SK-N-SH (cell line): Measurements from ENCODE around the gene GALNTL6. TPM values are rescaled to one million over a fixed set of nuclear protein-coding genes. Genes with fewer than 3 reads are reported as not detected.
A peak's percentile ranks its signal among the peaks of the same experiment; 100 is the strongest.

Source experiments
- CTCF ChIA-PET: fragments of 300-600, 350-600 bp; formaldehyde crosslinking; extraction: SDS; loops from one replicate; lab custom pipeline; 2021; lab: Yijun Ruan, JAX
- POLR2A ChIA-PET: fragments of 350-600 bp; sonication (Branson Sonifier 250); formaldehyde crosslinking; extraction: SDS; loops from one replicate; lab custom pipeline; 2020; ENCODE audit warnings: antibody characterized with exemption, inconsistent platforms; lab: Yijun Ruan, JAX
- DNase-seq: peaks from one replicate; pipeline ENCODE4 v3.0.0; 2012
- H2AFZ ChIP-seq: fragments of 200-600 bp; sonication (generic); 2 replicates; pipeline ENCODE4 v1.8.1; 2016; ENCODE audit warnings: antibody characterized with exemption, mild to moderate bottlenecking, low read depth
- H3F3A ChIP-seq: fragments of 200-600 bp; sonication (generic); replicated peaks from 2 replicates; pipeline ENCODE3; 2016; ENCODE audit warnings: antibody characterized with exemption, mild to moderate bottlenecking; ENCODE audit not compliant: insufficient read depth
- H3K27ac ChIP-seq, 2 experiments: fragments of 200-500 bp in 1 of 2; fragments of 200-600 bp in 1 of 2; sonication (Bioruptor generic) in 1 of 2; sonication (generic), shearing (Covaris generic) in 1 of 2; 2 replicates each; pipeline versions ENCODE4 v1.5.1 to v1.6.1; 2014 to 2016; ENCODE audit warnings: low read depth in 2 of 2, inconsistent platforms in 1 of 2, low read length in 1 of 2, mild to moderate bottlenecking in 1 of 2, mixed read lengths in 1 of 2
- H3K27me3 ChIP-seq: fragments of 200-600 bp; sonication (generic), shearing (Covaris generic); 2 replicates; pipeline ENCODE4 v1.6.1; 2016; ENCODE audit warnings: mixed run types; ENCODE audit not compliant: insufficient read depth
- H3K36me3 ChIP-seq, 2 experiments: fragments of 200-500 bp in 1 of 2; fragments of 200-600 bp in 1 of 2; sonication (Bioruptor generic) in 1 of 2; sonication (generic) in 1 of 2; replicated peaks in 1 of 2; 2 replicates each; pipeline versions ENCODE3 to v1.5.1; 2014 to 2016; ENCODE audit warnings: low read length in 1 of 2, mild to moderate bottlenecking in 1 of 2; ENCODE audit not compliant: insufficient read depth in 2 of 2, control insufficient read depth in 1 of 2
- H3K4me1 ChIP-seq, 2 experiments: fragments of 200-500 bp in 1 of 2; fragments of 200-600 bp in 1 of 2; sonication (Bioruptor generic) in 1 of 2; sonication (generic), shearing (Covaris generic) in 1 of 2; 2 replicates each; pipeline versions ENCODE4 v1.5.1 to v1.6.1; 2014 to 2016; ENCODE audit warnings: low read depth in 1 of 2, low read length in 1 of 2, mixed run types in 1 of 2; ENCODE audit not compliant: insufficient read depth in 2 of 2, control insufficient read depth in 1 of 2
- H3K4me2 ChIP-seq: fragments of 200-600 bp; sonication (generic), shearing (Covaris generic); 2 replicates; pipeline ENCODE4 v1.6.1; 2017; ENCODE audit warnings: mixed run types
- H3K4me3 ChIP-seq, 2 experiments: fragments of 200-500 bp in 1 of 2; fragments of 200-600 bp in 1 of 2; sonication (Bioruptor generic) in 1 of 2; sonication (generic), shearing (Covaris generic) in 1 of 2; 2 replicates each; pipeline versions ENCODE4 v1.5.1 to v1.8.1; 2014 to 2016; ENCODE audit warnings: low read depth in 2 of 2, inconsistent platforms in 1 of 2, low read length in 1 of 2, mild to moderate bottlenecking in 1 of 2, mixed read lengths in 1 of 2, moderate library complexity in 1 of 2
- H3K79me2 ChIP-seq: fragments of 200-600 bp; sonication (generic); 2 replicates; pipeline ENCODE4 v1.8.1; 2017; ENCODE audit warnings: mild to moderate bottlenecking; ENCODE audit not compliant: insufficient read depth
- H3K9ac ChIP-seq: fragments of 200-600 bp; sonication (generic); 2 replicates; pipeline ENCODE4 v1.6.1; 2017; ENCODE audit warnings: mixed run types
- H3K9me2 ChIP-seq: fragments of 200-600 bp; sonication (generic); 2 replicates; pipeline ENCODE4 v1.6.1; 2017; ENCODE audit warnings: mixed run types
- H3K9me3 ChIP-seq: fragments of 200-600 bp; sonication (generic); 2 replicates; pipeline ENCODE4 v1.6.1; 2017; ENCODE audit warnings: mixed run types, mild to moderate bottlenecking, moderate library complexity
- H4K20me1 ChIP-seq: fragments of 200-600 bp; sonication (generic); 2 replicates; pipeline ENCODE4 v1.6.1; 2017; ENCODE audit warnings: mild to moderate bottlenecking, mixed run types; ENCODE audit not compliant: insufficient read depth
- CHD2 ChIP-seq: fragments of 150-350 bp; IDR thresholded peaks from 2 replicates; pipeline ENCODE4 v1.6.1; 2018; ENCODE audit warnings: low read length; ENCODE audit not compliant: partially characterized antibody
- ELF1 ChIP-seq: IDR thresholded peaks from 2 replicates; pipeline ENCODE4 v1.4.0; 2012
- EZH2phosphoT487 ChIP-seq: fragments of 200-600 bp; sonication (generic); IDR thresholded peaks from 2 replicates; pipeline ENCODE4 v1.6.1; 2017; ENCODE audit warnings: low read depth, mixed run types, mild to moderate bottlenecking, antibody characterized with exemption, moderate library complexity, borderline replicate concordance
- FOSL2 ChIP-seq: IDR thresholded peaks from 2 replicates; pipeline ENCODE4 v1.4.0; 2012; ENCODE audit warnings: low read depth, mild to moderate bottlenecking, moderate library complexity, borderline replicate concordance
- GABPA ChIP-seq: IDR thresholded peaks from 2 replicates; pipeline ENCODE4 v1.4.0; 2012; ENCODE audit warnings: low read depth, mild to moderate bottlenecking
- GATA2 ChIP-seq: sonication (generic); formaldehyde crosslinking; IDR thresholded peaks from 2 replicates; pipeline ENCODE4 v1.5.0; 2020; ENCODE audit warnings: mild to moderate bottlenecking, missing genetic modification reagents
- JUND ChIP-seq: IDR thresholded peaks from 2 replicates; pipeline ENCODE4 v1.4.0; 2012
- MEF2A ChIP-seq: IDR thresholded peaks from 2 replicates; pipeline ENCODE4 v1.4.0; 2012; ENCODE audit warnings: low read depth, borderline replicate concordance
- MXI1 ChIP-seq: IDR thresholded peaks from 2 replicates; pipeline ENCODE4 v1.6.1; 2012; ENCODE audit warnings: mild to moderate bottlenecking, low read depth, low read length, improper control_type of control experiment
- NRF1 ChIP-seq: IDR thresholded peaks from 2 replicates; pipeline ENCODE4 v1.6.1; 2012; ENCODE audit warnings: low read depth, mild to moderate bottlenecking, low read length
- RCOR1 ChIP-seq: fragments of 150-350 bp; IDR thresholded peaks from 2 replicates; pipeline ENCODE4 v1.6.1; 2017; ENCODE audit warnings: antibody characterized with exemption, low read length
- RFX5 ChIP-seq: IDR thresholded peaks from 2 replicates; pipeline ENCODE4 v1.6.1; 2012; ENCODE audit warnings: mild to moderate bottlenecking, improper control_type of control experiment, low read length
- RXRA ChIP-seq: IDR thresholded peaks from 2 replicates; pipeline ENCODE4 v1.4.0; 2012; ENCODE audit warnings: low read depth, mild to moderate bottlenecking, borderline replicate concordance
- SIN3A ChIP-seq: IDR thresholded peaks from 2 replicates; pipeline ENCODE4 v1.6.1; 2012; ENCODE audit warnings: low read depth, mild to moderate bottlenecking, low read length, moderate library complexity, borderline replicate concordance
- SMC3 ChIP-seq: IDR thresholded peaks from 2 replicates; pipeline ENCODE4 v1.6.1; 2012; ENCODE audit warnings: low read depth, low read length, improper control_type of control experiment
- TAF1 ChIP-seq: IDR thresholded peaks from 2 replicates; pipeline ENCODE4 v1.6.1; 2012; ENCODE audit warnings: low read depth, mild to moderate bottlenecking, low read length, moderate library complexity, borderline replicate concordance
- TEAD4 ChIP-seq: IDR thresholded peaks from 2 replicates; pipeline ENCODE4 v1.4.0; 2012; ENCODE audit warnings: mild to moderate bottlenecking, borderline replicate concordance; ENCODE audit not compliant: insufficient read depth
- polyA plus RNA-seq, 3 experiments: library from polyadenylated mRNA; depleted of rRNA; stranded (reverse); fragments of >200 nt; gene quantifications; 2 replicates each; pipeline ENCODE4 v1.2.3, GENCODE V29; 2012
- TF ChIP-seq, protein P1 (sequence below): fragments of 150-350 bp; IDR thresholded peaks from 2 replicates; pipeline ENCODE4 v1.6.1; 2016; ENCODE audit warnings: mild to moderate bottlenecking, low read depth, low read length
- TF ChIP-seq, protein P2 (sequence below): fragments of 150-350 bp; IDR thresholded peaks from 2 replicates; pipeline ENCODE4 v1.6.1; 2017; ENCODE audit warnings: antibody characterized with exemption, low read length, low read depth, borderline replicate concordance
- TF ChIP-seq, protein P3 (sequence below): IDR thresholded peaks from 2 replicates; pipeline ENCODE4; 2012

GALNTL6 gene
- polyA plus RNA-seq, 1 of the 3 experiments (the other 2 are of a cell fraction), result 0.07 TPM

DNA sequence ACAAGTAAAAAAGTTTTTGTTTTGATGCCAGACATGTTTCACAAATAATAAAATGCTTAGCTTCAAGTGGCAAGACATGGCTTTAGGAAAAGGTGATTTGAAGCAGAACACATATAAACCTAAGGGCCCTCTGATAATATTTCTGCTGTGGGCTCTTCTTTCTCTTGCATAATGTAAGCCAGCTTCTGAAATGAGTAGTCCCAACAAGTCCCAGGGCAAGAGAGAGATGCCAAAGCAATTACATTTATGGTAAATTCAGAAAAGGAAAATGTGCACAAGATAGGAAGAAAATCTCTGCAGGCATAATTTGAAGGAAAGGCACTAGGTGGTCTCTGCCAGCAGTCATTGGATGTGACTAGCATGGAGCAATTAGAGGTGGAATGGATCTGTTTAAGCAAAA is 1184.7 kb downstream of the GALNTL6 start:
- no peaks in the 10 kb centered on the region for H3K36me3 ChIP-seq
- no peak overlapping the region for H3K4me3 ChIP-seq
- no peaks in the 10 kb centered on the region for H4K20me1 ChIP-seq
- CTCF ChIA-PET, result interaction anchor here (1.2 to 4.4 kb wide), 2 partner anchors 15 to 296 kb away, joined by 3 to 20 read pairs; no protein-coding TSS in a partner anchor
- no peak for TF ChIP-seq GABPA
- TF ChIP-seq GATA2 (CRISPR knock-in tag), result no peak
- TF ChIP-seq MEF2A, result no peak
- TF ChIP-seq CHD2, result no peak
- TF ChIP-seq, protein P1, sequence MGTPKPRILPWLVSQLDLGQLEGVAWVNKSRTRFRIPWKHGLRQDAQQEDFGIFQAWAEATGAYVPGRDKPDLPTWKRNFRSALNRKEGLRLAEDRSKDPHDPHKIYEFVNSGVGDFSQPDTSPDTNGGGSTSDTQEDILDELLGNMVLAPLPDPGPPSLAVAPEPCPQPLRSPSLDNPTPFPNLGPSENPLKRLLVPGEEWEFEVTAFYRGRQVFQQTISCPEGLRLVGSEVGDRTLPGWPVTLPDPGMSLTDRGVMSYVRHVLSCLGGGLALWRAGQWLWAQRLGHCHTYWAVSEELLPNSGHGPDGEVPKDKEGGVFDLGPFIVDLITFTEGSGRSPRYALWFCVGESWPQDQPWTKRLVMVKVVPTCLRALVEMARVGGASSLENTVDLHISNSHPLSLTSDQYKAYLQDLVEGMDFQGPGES, result no peak
- TF ChIP-seq JUND, result no peak
- TF ChIP-seq SMC3, result no peak
- no peak for TF ChIP-seq FOSL2
- no peak for TF ChIP-seq RFX5
- TF ChIP-seq RXRA, result no peak
- TF ChIP-seq MXI1, result no peak
- no peak for TF ChIP-seq RCOR1
- TF ChIP-seq, protein P2, sequence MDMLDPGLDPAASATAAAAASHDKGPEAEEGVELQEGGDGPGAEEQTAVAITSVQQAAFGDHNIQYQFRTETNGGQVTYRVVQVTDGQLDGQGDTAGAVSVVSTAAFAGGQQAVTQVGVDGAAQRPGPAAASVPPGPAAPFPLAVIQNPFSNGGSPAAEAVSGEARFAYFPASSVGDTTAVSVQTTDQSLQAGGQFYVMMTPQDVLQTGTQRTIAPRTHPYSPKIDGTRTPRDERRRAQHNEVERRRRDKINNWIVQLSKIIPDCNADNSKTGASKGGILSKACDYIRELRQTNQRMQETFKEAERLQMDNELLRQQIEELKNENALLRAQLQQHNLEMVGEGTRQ, result no peak
- TF ChIP-seq TAF1, result no peak
- TF ChIP-seq NRF1, result no peak
- no peak for TF ChIP-seq ELF1
- TF ChIP-seq SIN3A, result no peak
- TF ChIP-seq, protein P3, sequence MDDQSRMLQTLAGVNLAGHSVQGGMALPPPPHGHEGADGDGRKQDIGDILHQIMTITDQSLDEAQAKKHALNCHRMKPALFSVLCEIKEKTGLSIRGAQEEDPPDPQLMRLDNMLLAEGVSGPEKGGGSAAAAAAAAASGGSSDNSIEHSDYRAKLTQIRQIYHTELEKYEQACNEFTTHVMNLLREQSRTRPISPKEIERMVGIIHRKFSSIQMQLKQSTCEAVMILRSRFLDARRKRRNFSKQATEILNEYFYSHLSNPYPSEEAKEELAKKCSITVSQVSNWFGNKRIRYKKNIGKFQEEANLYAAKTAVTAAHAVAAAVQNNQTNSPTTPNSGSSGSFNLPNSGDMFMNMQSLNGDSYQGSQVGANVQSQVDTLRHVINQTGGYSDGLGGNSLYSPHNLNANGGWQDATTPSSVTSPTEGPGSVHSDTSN, result no peak
- TF ChIP-seq EZH2phosphoT487, result no peak
- no peak for TF ChIP-seq TEAD4
- H2AFZ ChIP-seq, result no peak overlapping the region
- peak overlapping the region in 1 of 2 experiments; percentile 82; a peak in 2 of 4 replicates for H3K27ac ChIP-seq
- no peaks in the 10 kb centered on the region for H3K27me3 ChIP-seq
- no peak for DNase-seq
- POLR2A ChIA-PET, result no interaction called here
- H3F3A ChIP-seq, result peaks cover 13% of the 10 kb centered on the region
- no peaks in the 10 kb centered on the region for H3K79me2 ChIP-seq
- peaks cover 0 to 23% of the 10 kb centered on the region in 2 experiments; a peak in 1 of 4 replicates for H3K4me1 ChIP-seq
- H3K9me3 ChIP-seq, result no peaks in the 10 kb centered on the region
- no peak overlapping the region for H3K9ac ChIP-seq
- H3K4me2 ChIP-seq, result no peak overlapping the region
- no peaks in the 10 kb centered on the region for H3K9me2 ChIP-seq
